ENCODE results near the gene CDKN2A.

GRCh38 chr9:21993893-21994555, at the start of gene CDKN2A:
- no peak for TF ChIP-seq HDGF (IDR thresholded peaks at IDR 0.05; ENCODE audit: borderline replicate concordance)
- TF ChIP-seq ARNT (IDR thresholded peaks at IDR 0.05) = no peak
- TF ChIP-seq FOXA1 (IDR thresholded peaks at IDR 0.05) = no peak
- TF ChIP-seq SP1 (IDR thresholded peaks at IDR 0.05) = no peak
- no peak for TF ChIP-seq CTBP1 (IDR thresholded peaks at IDR 0.05; ENCODE audit: borderline replicate concordance)
- TF ChIP-seq SUZ12 (IDR thresholded peaks at IDR 0.05) = no peak
- TF ChIP-seq ELF4 (IDR thresholded peaks at IDR 0.05) = no peak
- TF ChIP-seq ZNF384 (IDR thresholded peaks at IDR 0.05) = no peak
- TF ChIP-seq NFRKB (IDR thresholded peaks at IDR 0.05) = no peak
- no peak for TF ChIP-seq FOXM1 (IDR thresholded peaks at IDR 0.05; ENCODE audit: borderline replicate concordance)
- no peak for TF ChIP-seq TARDBP (IDR thresholded peaks at IDR 0.05)
- no peak for TF ChIP-seq FOXK2 (IDR thresholded peaks at IDR 0.05)
- TF ChIP-seq PKNOX1 (IDR thresholded peaks at IDR 0.05) = no peak
